ENCODE measurements around the gene IPO11.

DNA sequence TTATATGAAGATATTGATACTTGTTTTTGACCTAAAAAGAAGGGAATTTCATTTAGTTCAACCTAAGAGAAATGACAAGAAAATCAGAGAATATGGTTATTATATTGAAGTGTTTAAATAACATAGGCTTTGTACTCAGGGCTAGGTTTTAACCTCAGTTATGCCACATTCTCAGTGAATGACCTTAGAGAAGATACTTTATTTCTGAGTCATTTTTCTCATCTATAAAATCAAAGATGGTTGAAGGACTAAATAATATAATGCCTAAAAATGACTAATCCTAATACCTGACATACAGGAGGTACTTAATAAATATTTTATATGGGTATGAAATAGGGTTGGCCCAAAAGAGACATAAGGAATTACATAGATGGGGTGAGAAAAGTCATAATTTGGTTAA lies 41.2 kb upstream of the IPO11 start:
- TF ChIP-seq, protein P1, sequence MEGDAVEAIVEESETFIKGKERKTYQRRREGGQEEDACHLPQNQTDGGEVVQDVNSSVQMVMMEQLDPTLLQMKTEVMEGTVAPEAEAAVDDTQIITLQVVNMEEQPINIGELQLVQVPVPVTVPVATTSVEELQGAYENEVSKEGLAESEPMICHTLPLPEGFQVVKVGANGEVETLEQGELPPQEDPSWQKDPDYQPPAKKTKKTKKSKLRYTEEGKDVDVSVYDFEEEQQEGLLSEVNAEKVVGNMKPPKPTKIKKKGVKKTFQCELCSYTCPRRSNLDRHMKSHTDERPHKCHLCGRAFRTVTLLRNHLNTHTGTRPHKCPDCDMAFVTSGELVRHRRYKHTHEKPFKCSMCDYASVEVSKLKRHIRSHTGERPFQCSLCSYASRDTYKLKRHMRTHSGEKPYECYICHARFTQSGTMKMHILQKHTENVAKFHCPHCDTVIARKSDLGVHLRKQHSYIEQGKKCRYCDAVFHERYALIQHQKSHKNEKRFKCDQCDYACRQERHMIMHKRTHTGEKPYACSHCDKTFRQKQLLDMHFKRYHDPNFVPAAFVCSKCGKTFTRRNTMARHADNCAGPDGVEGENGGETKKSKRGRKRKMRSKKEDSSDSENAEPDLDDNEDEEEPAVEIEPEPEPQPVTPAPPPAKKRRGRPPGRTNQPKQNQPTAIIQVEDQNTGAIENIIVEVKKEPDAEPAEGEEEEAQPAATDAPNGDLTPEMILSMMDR (IDR thresholded peaks at IDR 0.05; ENCODE audit: low read depth, low read length) = no peak
- TF ChIP-seq, protein P2, sequence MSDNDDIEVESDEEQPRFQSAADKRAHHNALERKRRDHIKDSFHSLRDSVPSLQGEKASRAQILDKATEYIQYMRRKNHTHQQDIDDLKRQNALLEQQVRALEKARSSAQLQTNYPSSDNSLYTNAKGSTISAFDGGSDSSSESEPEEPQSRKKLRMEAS (IDR thresholded peaks at IDR 0.05; ENCODE audit: low read depth, low read length) = no peak
- no peak for TF ChIP-seq POLR2A (IDR thresholded peaks at IDR 0.05; ENCODE audit: extremely low read depth, insufficient read length)
- no peak for TF ChIP-seq MYC (IDR thresholded peaks at IDR 0.05; ENCODE audit: low read depth, low read length)
